Fibroblast of villous mesenchyme (primary cell): ENCODE results near the gene F8. TPM values are rescaled to one million over a fixed set of nuclear protein-coding genes. Genes with fewer than 3 reads are reported as not detected.
"Not testable (repeated sequence)": the region's sequence is repeated elsewhere in the genome, so short reads cannot be mapped to it uniquely, and the experiment has no call there.

Experiments used
- DNase-seq: peaks from one replicate; pipeline ENCODE4 v3.0.0-alpha.2; 2010; ENCODE audit warnings: low read depth
- H3K4me3 ChIP-seq: 2 replicates; pipeline ENCODE4 v1.5.1; 2011; ENCODE audit warnings: low read depth, mild to moderate bottlenecking, low read length
- CTCF ChIP-seq: IDR thresholded peaks from 2 replicates; pipeline ENCODE4 v1.5.1; 2012; ENCODE audit warnings: low read depth, mild to moderate bottlenecking, low read length; ENCODE audit not compliant: insufficient read depth
- total RNA-seq: library from RNA; depleted of rRNA; stranded (reverse); fragments of >200 nt; gene quantifications from 2 replicates; pipeline ENCODE4 v1.2.3, GENCODE V29; 2012

Gene F8
- total RNA-seq, 1 donor: 2.2 TPM

- TF ChIP-seq CTCF: no peak
- no peak overlapping the region for H3K4me3 ChIP-seq
- DNase-seq: no peak
Measured at GRCh38 chrX:154829134-154829533, 193.4 kb downstream of the F8 start.

- H3K4me3 ChIP-seq: no peak overlapping the region
- DNase-seq: no peak
- TF ChIP-seq CTCF: no peak
Measured at GRCh38 chrX:154828016-154828408, 194.5 kb downstream of the F8 start.

GRCh38 chrX:154827194-154828015 lies 195.1 kb downstream of the F8 start:
- no peak for DNase-seq

GRCh38 chrX:154825586-154825985 lies 196.9 kb downstream of the F8 start:
- H3K4me3 ChIP-seq, DNase-seq: not testable (repeated sequence)

More at GRCh38 chrX:154827194-154828015, 195.1 kb downstream of the F8 start:
- no peak for TF ChIP-seq CTCF
- no peak overlapping the region for H3K4me3 ChIP-seq

GRCh38 chrX:154824638-154825037 lies 197.9 kb downstream of the F8 start:
- TF ChIP-seq CTCF: no peak
- DNase-seq: no peak
- no peak overlapping the region for H3K4me3 ChIP-seq

- TF ChIP-seq CTCF: no peak
- H3K4me3 ChIP-seq: no peak overlapping the region
- no peak for DNase-seq
Measured at GRCh38 chrX:154822029-154822428, 200.5 kb downstream of the F8 start.

GRCh38 chrX:154821523-154821922 lies 201.0 kb downstream of the F8 start:
- no peak for DNase-seq

More at GRCh38 chrX:154821523-154821922, 201.0 kb downstream of the F8 start:
- no peak for TF ChIP-seq CTCF
- no peak overlapping the region for H3K4me3 ChIP-seq
